HG03460 (cell line): ENCODE measurements around the gene FARP2.
"Not testable (repeated sequence)": the region's sequence is repeated elsewhere in the genome, so short reads cannot be mapped to it uniquely, and the experiment has no call there.

ENCODE experiments used
- ATAC-seq: cut with Tn5 transposase; IDR thresholded peaks from one replicate; pipeline ENCODE4 v1.9.1; 2021; ENCODE audit not compliant: unreplicated experiment

Gene FARP2

GRCh38 chr2:241393524-241394196 is 37.6 kb downstream of the FARP2 start:
- no peak for ATAC-seq

- not testable (repeated sequence) for ATAC-seq
These were observed 40.7 kb downstream of the FARP2 start for GRCh38 chr2:241396809-241397208.

GRCh38 chr2:241399941-241400922 is 44.1 kb downstream of the FARP2 start:
- ATAC-seq = no peak

- no peak for ATAC-seq
These were observed 52.8 kb downstream of the FARP2 start for GRCh38 chr2:241408849-241409248.

- ATAC-seq = no peak
These were observed 54.7 kb downstream of the FARP2 start for GRCh38 chr2:241410739-241411176.

GRCh38 chr2:241412144-241412543 is 56.1 kb downstream of the FARP2 start:
- no peak for ATAC-seq

- not testable (repeated sequence) for ATAC-seq
These were observed 57.4 kb downstream of the FARP2 start for GRCh38 chr2:241413501-241413900.

GRCh38 chr2:241413929-241414580 is 58.0 kb downstream of the FARP2 start:
- no peak for ATAC-seq

GRCh38 chr2:241415196-241415595 is 59.1 kb downstream of the FARP2 start:
- ATAC-seq = no peak

- ATAC-seq = no peak
These were observed 61.5 kb downstream of the FARP2 start for GRCh38 chr2:241417626-241418025.

GRCh38 chr2:241421330-241421729 is 65.2 kb downstream of the FARP2 start:
- ATAC-seq = no peak

- not testable (repeated sequence) for ATAC-seq
These were observed 65.9 kb downstream of the FARP2 start for GRCh38 chr2:241421942-241422341.

- ATAC-seq = no peak
These were observed 66.3 kb downstream of the FARP2 start for GRCh38 chr2:241422350-241422749.

- not testable (repeated sequence) for ATAC-seq
These were observed 67.4 kb downstream of the FARP2 start for GRCh38 chr2:241423489-241423888.

- no peak for ATAC-seq
These were observed 69.3 kb downstream of the FARP2 start for GRCh38 chr2:241425368-241425767.

- ATAC-seq = no peak
These were observed 74.1 kb downstream of the FARP2 start for GRCh38 chr2:241430178-241430577.

- ATAC-seq = no peak
These were observed 76.9 kb downstream of the FARP2 start for GRCh38 chr2:241432824-241433448.

- ATAC-seq = no peak
These were observed 81.1 kb downstream of the FARP2 start for GRCh38 chr2:241437179-241437578.

GRCh38 chr2:241441492-241441891 is 85.4 kb downstream of the FARP2 start:
- no peak for ATAC-seq

GRCh38 chr2:241443486-241444223 is 87.6 kb downstream of the FARP2 start:
- no peak for ATAC-seq
